ENCODE measurements around the gene ARID5B. TPM values are rescaled to one million over a fixed set of nuclear protein-coding genes. Genes with fewer than 3 reads are reported as not detected.

ARID5B gene
- total and polyA plus RNA-seq, 2 experiments from 2014 or later: 1.3 to 1.6 TPM

- TF ChIP-seq NANOG (IDR thresholded peaks at IDR 0.05; ENCODE audit: borderline replicate concordance): no peak
- TF ChIP-seq ETS1 (IDR thresholded peaks at IDR 0.05): no peak
- no peak for TF ChIP-seq REST (IDR thresholded peaks at IDR 0.05; ENCODE audit: unreplicated experiment)
Observed at GRCh38 chr10:62048919-62049623, 147.6 kb downstream of the ARID5B start (continued).

GRCh38 chr10:62049624-62050345 lies 148.3 kb downstream of the ARID5B start:
- H3K9me2 ChIP-seq (ENCODE audit: insufficient read depth): peaks cover 16% of the 10 kb centered on the region
- H3K4me3 ChIP-seq: peak overlapping the region; percentile 37; the same call in 1 of the 2 replicates
- Mint-ChIP-seq H3K4me3 (peak overlapping the region; percentile 61), H3K27ac (peak overlapping the region; percentile 13), H3K27me3 (ENCODE audit: insufficient read depth, low read depth, poor library complexity) (peaks cover 4% of the 10 kb centered on the region), H3K9me3 (no peaks in the 10 kb centered on the region), H3K36me3 (ENCODE audit: low read depth) (no peaks in the 10 kb centered on the region), H3K4me1 (peaks cover 57% of the 10 kb centered on the region)
- H3K79me2 ChIP-seq (replicated peaks; ENCODE audit: insufficient read depth): no peaks in the 10 kb centered on the region
- H3K4me1 ChIP-seq (ENCODE audit: insufficient read depth): peaks cover 50% of the 10 kb centered on the region
- H4K20me1 ChIP-seq (replicated peaks; ENCODE audit: insufficient read depth): no peaks in the 10 kb centered on the region
- no peaks in the 10 kb centered on the region for H3K27me3 ChIP-seq (ENCODE audit: insufficient read depth)
- peak overlapping the region; percentile 72 for H2AFZ ChIP-seq
- H3K36me3 ChIP-seq (ENCODE audit: insufficient read depth): no peaks in the 10 kb centered on the region
- peak overlapping the region; percentile 65 for H3K4me2 ChIP-seq
- no peaks in the 10 kb centered on the region for H3F3A ChIP-seq (replicated peaks; ENCODE audit: low read depth)
- no peak for ATAC-seq
- TF ChIP-seq JUNB (IDR thresholded peaks at IDR 0.05; ENCODE audit: unreplicated experiment): no peak
- no peak for TF ChIP-seq NANOG (IDR thresholded peaks at IDR 0.05; ENCODE audit: borderline replicate concordance)
- no peak for TF ChIP-seq REST (IDR thresholded peaks at IDR 0.05; ENCODE audit: unreplicated experiment)
- DNase-seq (ENCODE audit: low spot score): no peak
- H3K27ac ChIP-seq (ENCODE audit: low read depth): no peak overlapping the region

Data from GM23338 (cell line).